GM10248 (cell line): ENCODE measurements around the gene ANO7.

ENCODE experiments used
- CTCF ChIA-PET: fragments of 300-600 bp; sonication (Branson Sonifier 250); formaldehyde crosslinking; extraction: SDS; loops from one replicate; lab custom pipeline; 2021; ENCODE audit warnings: antibody characterized with exemption; lab: Yijun Ruan, JAX
- POLR2A ChIA-PET: fragments of 350-650 bp; sonication (Branson Sonifier 250); formaldehyde crosslinking; extraction: SDS; loops from one replicate; lab custom pipeline; 2020; ENCODE audit warnings: antibody characterized with exemption; lab: Yijun Ruan, JAX
- DNase-seq: peaks from one replicate; pipeline ENCODE4 v3.0.0; 2012; ENCODE audit errors: extremely low spot score
- TF ChIP-seq, protein P1 (sequence below): IDR thresholded peaks from 2 replicates; pipeline ENCODE4 v1.5.1; 2012; ENCODE audit warnings: mild to moderate bottlenecking, low read depth; ENCODE audit errors: extremely low read depth, missing control alignments, control extremely low read depth

ANO7 gene

DNA sequence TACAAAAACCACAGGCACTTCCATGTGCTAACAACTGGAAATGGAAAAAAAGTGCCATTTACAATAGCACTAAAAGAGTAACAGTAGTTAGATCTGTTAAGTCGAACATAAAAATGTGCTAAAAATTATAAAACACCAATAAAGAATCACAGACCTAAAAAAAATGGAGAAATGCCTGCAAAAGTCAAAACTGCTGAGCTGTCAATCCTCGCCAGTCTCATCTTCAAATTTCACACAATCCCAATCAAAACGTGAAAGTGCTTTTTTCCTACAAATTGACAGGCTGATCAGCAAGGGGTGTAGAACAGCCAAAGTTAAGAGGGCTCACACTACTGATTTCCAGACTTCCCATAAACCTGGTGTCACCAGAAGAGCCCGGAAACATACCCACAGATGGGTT is 53.2 kb downstream of the ANO7 start:
- ChIA-PET CTCF (no interaction called here), POLR2A (interaction anchor here (0.6 kb wide), 1 partner anchor 51 kb away, joined by 3 read pairs; no protein-coding TSS in a partner anchor)
- no peak for DNase-seq
- TF ChIP-seq, protein P1, sequence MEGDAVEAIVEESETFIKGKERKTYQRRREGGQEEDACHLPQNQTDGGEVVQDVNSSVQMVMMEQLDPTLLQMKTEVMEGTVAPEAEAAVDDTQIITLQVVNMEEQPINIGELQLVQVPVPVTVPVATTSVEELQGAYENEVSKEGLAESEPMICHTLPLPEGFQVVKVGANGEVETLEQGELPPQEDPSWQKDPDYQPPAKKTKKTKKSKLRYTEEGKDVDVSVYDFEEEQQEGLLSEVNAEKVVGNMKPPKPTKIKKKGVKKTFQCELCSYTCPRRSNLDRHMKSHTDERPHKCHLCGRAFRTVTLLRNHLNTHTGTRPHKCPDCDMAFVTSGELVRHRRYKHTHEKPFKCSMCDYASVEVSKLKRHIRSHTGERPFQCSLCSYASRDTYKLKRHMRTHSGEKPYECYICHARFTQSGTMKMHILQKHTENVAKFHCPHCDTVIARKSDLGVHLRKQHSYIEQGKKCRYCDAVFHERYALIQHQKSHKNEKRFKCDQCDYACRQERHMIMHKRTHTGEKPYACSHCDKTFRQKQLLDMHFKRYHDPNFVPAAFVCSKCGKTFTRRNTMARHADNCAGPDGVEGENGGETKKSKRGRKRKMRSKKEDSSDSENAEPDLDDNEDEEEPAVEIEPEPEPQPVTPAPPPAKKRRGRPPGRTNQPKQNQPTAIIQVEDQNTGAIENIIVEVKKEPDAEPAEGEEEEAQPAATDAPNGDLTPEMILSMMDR, result no peak

DNA sequence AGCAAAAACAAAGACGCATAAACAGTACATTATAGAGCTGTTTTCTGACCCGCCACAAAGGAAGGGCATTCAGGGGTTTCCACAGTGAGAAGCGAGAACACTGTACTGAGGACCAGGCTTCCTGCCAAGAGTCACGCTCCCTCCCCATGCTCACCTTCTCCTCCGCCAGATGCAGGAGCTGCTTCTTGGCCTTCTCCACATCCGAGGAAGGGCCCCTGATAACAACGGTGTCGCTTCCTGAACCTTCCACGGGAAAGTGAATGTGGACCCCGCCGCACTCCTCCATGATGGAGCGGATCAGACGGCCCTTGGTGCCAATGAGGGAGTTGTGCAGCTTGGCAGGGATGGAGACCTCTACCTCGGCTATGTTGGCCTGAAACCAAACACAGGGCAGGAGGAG is 53.8 kb downstream of the ANO7 start:
- ChIA-PET POLR2A (no interaction called here), CTCF (interaction anchor here (1.3 kb wide), 1 partner anchor 12 kb away, joined by 3 read pairs; no protein-coding TSS in a partner anchor)
- TF ChIP-seq, protein P1, result no peak
- DNase-seq, result no peak

DNA sequence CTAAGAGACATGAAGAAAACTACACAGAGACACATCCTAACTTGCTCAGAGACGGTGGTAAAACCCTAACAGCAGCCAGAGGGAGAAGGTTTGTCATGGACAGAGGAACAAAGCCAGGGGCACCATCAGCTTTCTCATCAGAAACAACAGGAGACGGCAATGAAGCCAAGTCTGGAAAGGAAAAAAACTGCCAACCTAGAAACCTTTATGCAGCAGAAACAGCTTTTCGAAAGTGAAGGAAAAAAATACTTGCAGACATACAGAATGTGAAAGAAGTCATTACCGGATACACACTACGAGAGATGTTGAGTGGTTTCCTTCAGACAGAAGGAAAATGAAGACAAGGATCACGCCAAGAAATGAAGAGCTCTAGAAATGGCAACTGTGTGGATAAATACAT is 55.9 kb downstream of the ANO7 start:
- POLR2A ChIA-PET, result no interaction called here
- DNase-seq, result no peak
- CTCF ChIA-PET, result interaction anchor here (1.5 to 1.8 kb wide), 2 partner anchors 18 to 393 kb away, joined by 3 to 4 read pairs; no protein-coding TSS in a partner anchor
- TF ChIP-seq, protein P1, result no peak

DNA sequence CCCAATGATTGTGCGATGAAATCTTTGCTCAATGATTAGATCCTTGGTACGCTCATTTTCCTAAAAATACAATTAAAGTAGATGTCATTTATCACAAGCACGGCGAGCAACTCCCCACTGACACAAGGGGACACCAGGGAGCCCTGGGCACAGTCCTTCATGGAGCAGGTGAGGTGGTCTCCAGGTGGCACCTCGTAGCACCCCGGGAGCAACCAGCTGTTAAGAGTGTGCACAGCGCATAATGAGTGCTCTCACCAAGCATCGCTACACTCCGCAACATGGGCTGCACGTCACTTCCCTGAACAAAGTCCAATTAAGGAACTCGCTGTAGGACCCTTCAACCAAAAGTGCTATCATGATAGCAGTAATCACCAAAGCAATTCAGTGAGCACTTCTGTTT is 59.8 kb downstream of the ANO7 start:
- POLR2A ChIA-PET, result no interaction called here
- TF ChIP-seq, protein P1, result no peak
- CTCF ChIA-PET, result interaction anchor here (1.8 kb wide), 1 partner anchor 13 kb away, joined by 4 read pairs; no protein-coding TSS in a partner anchor
- DNase-seq, result no peak

DNA sequence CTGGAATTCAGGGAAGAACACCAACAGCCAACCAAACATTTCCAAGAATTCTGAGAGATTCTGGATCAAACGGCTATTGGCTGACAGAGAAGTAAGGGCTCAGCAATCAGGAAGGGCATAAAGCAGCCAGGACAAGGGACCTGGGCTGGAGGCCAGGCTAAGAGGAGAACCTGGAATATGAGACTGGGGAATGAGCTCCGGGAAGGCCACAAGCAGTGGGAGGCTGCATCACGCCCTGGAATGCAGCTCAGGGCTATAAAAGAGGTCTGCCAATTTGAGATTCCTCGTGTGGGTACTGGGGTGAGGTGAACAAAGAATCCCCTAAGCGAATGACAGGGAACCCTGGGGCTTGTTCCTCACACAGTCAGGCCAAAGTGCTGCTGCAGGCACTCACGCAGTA is 60.4 kb downstream of the ANO7 start:
- DNase-seq, result no peak
- ChIA-PET POLR2A (no interaction called here), CTCF (interaction anchor here (1.4 to 1.8 kb wide), 2 partner anchors 12 to 30 kb away, joined by 4 to 5 read pairs; no protein-coding TSS in a partner anchor)
- TF ChIP-seq, protein P1, result no peak

DNA sequence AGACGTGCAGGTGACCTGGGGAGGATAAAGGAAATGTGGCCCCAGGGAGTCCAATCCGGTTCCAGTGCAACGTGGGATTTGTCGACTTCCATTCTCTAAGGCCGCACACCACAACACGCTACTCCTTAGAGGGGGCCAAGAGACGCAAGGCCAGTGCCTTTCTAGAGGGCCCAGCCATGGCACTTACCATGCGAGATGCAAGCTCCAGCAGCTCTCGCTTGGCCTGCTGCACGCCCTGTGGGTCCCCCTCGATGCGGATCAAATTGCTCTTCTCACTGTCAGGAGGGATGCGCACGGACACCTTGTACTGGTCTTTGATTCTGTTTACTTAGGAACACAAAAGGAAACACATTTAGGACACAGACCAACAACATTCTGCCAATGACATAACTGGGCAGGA is 61.2 kb downstream of the ANO7 start:
- TF ChIP-seq, protein P1, result no peak
- ChIA-PET CTCF (interaction anchor here (1.4 to 1.8 kb wide), 2 partner anchors 11 to 31 kb away, joined by 4 to 5 read pairs; no protein-coding TSS in a partner anchor), POLR2A (no interaction called here)
- DNase-seq, result no peak
